ENCODE results near the gene HGF.

HGF gene

DNA sequence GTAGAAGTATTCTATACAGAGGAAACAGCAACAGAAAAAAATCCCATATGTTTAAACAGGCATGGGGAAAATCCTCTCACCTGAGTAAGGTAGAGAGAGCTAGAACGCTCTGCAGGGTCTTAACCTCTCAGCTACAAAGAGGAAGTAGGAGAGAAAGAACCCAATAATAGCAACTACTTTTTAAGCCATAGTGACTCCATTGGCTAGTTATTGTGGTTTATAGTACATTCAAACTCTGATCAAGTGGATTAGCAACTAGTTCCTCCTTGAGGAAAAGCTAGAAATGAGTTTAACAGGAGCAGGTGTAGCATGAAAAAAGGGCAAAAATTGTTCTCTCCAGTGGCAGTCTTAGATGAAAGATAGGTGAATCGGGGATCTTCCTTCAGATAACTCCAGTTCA is 89.7 kb downstream of the HGF start:
- ATAC-seq, result no peak

DNA sequence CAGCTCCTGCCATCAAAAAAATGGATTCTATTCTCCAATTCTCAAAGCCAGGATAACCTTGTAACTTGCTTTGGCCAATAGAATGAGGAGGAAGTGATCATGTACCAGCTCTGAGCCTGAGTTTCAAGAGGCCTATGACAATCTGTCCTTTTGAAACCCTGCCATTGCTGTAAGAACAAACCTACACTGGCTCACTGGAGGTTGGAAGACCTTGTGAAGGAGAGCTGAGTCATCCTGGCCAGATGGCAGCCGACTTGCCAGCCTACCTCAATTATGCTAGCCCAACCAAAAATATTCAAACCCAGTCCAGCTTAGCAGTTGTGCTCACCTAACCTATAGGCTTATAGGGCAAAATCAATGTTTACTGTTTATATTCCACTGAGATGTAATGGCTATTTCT is 93.0 kb downstream of the HGF start:
- no peak for ATAC-seq

DNA sequence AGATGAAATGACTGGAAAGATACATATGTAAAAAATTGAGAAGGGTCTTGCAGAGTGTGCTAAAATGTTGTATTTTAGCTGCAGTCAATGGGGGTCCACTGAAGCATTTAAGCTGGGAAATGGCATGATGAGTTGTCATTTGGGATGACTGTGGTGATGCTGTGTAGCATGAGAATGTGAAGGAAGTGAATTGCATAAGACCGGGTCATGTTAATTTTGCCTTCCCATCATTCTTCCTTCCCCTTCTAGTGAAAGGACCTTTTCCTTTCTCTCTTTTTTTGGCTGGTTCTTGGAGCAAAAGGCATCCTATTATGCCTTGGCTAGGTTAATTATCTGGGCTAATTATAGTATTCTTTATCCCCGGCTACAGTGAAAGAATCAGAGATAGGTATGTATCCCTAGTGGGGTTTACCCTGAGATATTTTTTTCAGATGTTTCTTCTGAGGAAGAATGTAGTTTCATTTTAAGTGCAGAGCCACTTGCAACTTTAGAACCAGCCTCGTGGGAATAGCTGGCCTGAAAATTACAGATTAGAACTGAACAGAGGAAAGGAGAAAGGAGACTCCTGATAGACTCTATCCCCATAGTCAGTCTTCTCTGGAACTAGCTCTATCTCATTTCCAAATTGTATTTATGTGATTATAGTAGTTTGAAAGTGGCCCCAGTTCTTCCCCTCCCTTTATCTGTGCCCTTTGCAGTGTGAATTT is 93.6 kb downstream of the HGF start:
- no peak for ATAC-seq

DNA sequence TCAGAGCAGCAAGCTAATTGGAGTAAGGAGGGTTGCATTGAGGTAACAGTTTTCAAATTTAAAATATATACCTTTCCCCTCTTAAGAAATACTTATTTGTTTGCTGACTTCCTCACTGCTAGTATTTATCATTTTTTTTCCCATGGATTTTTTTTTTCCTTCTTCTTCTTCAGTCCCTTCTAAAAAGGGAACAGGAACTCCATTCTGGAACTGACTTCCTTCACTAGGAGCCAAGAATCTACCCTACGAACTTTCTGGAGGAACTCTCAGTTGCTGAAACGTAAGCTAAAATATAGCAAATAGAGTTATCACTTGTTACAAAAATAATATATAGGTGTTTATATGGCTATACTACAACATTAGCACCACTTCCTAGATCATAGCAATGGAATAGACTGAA is 95.4 kb downstream of the HGF start:
- no peak for ATAC-seq

DNA sequence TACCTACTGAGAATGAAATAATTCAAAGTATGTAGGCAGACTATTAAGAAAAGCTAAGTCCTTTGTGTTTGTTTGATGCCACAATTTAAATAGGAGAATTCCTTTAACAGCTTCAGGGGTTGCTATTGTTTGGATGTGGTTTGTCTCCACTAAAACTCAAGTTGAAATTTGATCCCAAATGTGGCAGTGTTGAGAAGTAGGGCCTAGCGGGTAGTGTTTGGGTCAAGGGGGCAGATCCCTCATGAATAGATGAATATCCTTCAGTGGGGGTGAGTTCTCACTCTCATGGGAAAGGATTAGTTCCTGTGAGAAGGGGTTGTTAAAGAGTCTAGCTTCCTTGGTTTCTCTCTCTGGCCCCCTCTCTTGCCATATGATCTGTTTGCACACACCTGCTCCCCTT is 97.0 kb downstream of the HGF start:
- no peak for ATAC-seq

DNA sequence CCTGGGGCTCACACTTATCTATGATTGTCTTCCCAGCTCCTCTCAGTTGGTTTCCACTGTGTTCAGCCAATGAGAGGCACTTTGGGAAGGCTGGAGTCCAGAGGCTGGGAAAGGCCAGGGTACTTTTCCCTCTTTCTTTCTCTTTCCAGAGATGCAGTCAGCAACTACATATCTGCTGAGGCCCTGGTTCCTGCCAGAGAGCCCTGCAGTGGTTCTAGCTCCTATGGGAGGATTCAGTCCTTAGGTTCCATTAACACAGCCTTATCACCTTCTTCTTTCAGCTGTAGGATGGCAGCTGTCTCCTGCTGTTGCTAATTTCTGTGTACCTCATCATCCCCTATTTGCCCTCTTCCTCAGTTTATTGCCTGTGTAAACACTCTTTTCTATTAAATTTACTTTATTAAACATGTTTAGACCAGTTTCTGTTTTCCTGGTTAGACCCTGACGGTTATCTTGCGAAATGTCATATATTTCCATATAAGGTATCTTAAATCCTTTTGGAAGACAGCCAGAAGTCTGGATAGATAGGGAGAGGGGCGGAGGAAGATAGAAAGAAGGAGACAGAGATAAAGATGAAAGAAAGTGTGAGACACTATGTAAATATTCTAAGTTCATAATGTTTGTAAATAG is 100.3 kb downstream of the HGF start:
- no peak for ATAC-seq

DNA sequence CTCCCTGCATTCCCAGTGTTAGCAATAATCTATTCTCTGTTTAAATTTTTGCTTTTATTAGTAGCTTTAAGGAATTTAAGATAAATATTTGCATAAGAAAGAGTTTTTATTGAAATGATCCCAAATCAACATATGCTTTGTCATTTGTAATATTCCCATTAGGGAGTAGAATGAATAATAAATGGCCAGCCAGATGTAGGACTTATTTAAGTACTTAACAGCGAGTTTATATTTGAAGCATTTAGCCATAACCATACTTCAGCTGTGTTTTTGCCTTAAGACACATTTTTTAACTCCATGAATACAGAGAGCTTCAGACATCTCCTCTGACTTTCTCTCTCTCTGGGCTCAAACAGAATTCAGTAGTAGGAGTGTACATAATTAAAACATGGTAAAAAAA is 103.6 kb downstream of the HGF start:
- no peak for ATAC-seq

DNA sequence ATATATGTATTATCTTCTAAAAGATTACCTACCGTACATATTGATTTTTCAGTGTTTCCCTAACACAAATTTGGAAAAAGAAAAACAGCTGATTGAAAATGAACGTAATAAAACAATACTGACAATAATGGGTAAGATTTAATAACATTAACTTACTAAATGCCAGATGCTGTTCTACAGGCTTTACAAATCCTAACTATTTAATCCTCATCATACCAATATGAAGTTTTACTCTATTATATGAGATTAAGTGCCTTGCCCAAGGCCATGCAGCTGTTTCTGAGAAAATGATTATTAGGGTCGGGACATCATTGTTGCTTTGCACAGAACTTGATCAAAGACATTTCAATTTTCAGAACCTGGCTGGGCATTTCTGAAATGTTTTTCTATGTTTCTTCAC is 104.6 kb downstream of the HGF start:
- ATAC-seq, result no peak

DNA sequence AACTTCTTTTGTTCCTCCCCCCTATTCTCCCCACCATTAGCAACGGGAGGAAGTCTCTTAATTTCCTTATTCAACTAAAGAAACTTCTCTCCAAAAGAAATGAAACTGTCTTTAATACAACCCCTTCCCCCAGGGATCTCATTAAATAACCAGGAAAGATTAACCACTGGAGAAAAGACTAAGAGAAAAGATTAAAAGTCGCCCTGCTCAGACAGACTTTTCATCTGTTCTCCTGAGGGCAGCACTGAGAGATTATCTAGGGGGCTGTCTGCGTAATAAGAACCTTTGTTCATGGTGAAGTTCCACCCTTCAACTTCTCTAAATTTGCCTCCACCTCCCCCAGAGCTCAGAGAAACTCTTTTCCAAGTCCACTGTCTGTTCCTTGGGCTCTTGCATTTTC is 105.5 kb downstream of the HGF start:
- ATAC-seq, result no peak

DNA sequence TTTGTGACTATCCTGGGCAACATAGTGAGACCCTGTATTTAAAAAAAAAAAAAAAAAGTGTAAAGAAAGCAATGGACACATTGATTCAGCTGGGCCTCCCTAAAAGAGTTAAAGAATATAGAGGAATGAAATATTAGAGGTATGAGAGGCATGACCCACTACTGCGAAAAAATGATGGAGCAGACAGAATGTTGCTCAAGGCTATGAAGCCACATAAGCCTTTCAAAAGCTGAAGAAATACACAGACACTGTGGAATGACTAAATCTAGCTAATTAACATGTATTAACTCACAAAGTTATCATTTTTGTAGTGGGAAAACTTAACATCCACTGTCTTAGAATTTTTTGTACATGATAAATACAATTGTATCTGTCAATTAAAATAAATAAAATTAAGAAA is 107.3 kb downstream of the HGF start:
- ATAC-seq, result no peak

DNA sequence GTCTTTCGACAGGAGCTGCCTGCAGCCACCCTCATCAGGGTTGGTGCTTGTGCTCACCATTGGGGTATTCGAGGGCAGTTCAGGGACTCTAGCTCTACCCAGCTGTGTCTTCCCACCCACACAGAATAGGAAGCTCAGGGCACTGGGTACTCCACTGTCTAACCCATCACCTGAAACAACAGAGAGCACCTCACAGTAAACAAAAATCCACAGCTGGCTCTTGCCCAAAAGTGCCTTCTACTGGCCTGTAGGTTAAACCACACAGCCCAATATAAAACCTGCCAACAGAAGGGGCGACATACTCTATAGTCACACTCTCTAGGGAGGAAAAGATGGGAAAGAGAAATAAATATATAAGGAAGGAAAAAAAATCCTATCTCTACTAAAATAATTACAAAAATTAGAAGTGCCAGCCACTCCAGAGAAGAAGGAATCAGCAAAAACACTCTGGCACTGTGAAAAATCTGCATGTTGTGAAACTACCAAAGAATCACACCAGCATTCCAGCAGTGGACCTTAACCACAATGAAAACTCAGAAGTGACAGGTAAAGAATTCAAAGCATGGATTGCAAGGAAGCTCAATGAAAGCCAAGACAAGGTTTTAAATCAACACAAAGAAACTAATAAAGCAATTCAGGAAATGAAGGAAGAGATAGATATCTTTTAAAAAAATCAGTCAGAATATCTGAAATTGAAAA is 110.0 kb downstream of the HGF start:
- ATAC-seq, result no peak

DNA sequence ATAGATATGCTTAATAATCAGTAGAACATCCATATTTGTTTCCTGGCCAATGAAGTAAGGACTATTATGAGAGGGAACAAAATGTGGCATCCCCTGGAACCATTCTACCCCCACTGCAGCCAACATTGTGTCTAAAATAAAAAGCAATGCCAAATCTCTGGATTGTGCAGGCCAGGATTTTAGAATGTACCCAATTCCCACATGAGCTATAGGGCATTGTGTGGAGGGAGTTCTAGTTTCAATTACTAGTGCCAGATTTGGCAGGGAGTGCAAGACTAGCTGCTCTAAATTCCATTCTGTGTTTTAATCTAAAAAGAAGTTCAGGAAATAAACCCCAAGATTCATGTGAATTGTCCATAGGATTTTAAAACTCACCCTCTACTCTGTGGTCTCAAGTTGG is 112.3 kb downstream of the HGF start:
- ATAC-seq, result no peak

DNA sequence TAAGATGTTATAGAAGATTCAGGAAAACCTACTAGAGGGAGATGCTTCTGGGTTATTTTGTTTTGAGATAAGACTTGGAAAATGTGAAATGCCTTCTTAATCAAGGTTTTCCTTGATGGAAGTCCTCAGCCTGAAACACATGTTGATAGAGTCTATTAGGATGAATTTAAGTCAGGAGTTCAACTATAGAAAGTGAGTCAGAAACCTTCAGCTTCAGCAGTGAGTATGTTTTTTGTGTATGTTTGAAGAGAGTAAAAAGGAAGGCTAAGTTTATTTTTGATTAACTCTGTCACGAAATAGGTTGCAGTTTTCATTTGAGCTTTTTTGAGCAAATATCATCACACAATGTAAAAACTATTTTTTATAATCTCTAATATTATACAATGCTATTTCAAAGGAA is 114.6 kb downstream of the HGF start:
- ATAC-seq, result no peak

DNA sequence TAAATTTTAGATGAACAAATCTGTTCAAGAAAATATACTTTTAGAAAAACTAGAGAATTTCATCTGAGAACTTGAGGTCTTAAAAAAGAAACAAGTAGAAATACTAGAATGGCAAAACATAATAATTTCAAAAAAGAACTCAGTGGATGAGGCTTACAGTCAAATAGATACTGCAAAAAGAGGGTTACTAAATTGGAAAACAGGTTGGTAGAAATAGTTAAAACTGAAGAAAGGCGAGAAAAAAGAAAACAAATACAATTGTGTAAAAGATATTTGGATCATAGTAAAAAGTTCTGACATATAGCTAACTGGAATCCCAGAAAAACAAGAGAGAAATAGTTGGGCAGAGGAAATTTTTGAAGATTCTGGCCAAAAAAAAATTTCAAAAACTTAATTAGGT is 117.6 kb downstream of the HGF start:
- no peak for ATAC-seq
